Coronary artery (tissue), 2 donors: ENCODE measurements around the gene GALNT7.

ENCODE experiments used
- DNase-seq: peaks from one replicate; pipeline ENCODE4 v3.0.0-alpha.2; 2017; ENCODE audit warnings: low spot score
- H3K27ac ChIP-seq, 2 donors: fragments of 200-600 bp; sonication (generic); one replicate each; pipeline ENCODE4 v1.5.1; 2016 to 2019
- H3K4me3 ChIP-seq: fragments of 200-600 bp; sonication (generic); 2 replicates; pipeline ENCODE4 v1.5.1; 2016; ENCODE audit warnings: mild to moderate bottlenecking, moderate library complexity
- TF ChIP-seq, protein P1 (sequence below): fragments of 200-600 bp; sonication (generic); IDR thresholded peaks from one replicate; pipeline ENCODE4 v1.5.1; 2019; ENCODE audit warnings: antibody characterized with exemption

GALNT7 gene

DNA sequence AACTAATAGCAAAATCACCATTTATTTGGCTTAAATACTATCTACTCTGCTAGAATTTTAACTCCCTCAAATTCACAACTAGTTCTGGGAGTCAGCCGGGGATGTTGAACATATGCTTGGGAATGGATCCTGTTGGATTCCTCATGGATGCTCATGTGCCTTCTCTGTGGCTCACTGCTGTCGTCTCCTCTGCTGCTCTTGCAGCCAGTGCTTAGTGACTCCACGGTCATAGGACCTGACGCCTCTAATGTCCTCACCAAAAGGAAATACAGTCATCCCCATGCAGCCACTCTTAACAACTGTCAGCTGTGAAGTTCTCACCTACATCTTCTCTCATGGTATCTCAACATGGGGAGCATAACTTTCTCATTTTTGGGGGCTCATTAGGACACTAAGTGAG is 106.1 kb downstream of the GALNT7 start:
- Histone ChIP-seq H3K27ac (no peak overlapping the region), H3K4me3 (no peak overlapping the region)
- TF ChIP-seq, protein P1, sequence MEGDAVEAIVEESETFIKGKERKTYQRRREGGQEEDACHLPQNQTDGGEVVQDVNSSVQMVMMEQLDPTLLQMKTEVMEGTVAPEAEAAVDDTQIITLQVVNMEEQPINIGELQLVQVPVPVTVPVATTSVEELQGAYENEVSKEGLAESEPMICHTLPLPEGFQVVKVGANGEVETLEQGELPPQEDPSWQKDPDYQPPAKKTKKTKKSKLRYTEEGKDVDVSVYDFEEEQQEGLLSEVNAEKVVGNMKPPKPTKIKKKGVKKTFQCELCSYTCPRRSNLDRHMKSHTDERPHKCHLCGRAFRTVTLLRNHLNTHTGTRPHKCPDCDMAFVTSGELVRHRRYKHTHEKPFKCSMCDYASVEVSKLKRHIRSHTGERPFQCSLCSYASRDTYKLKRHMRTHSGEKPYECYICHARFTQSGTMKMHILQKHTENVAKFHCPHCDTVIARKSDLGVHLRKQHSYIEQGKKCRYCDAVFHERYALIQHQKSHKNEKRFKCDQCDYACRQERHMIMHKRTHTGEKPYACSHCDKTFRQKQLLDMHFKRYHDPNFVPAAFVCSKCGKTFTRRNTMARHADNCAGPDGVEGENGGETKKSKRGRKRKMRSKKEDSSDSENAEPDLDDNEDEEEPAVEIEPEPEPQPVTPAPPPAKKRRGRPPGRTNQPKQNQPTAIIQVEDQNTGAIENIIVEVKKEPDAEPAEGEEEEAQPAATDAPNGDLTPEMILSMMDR, result no peak
- DNase-seq, result no peak

DNA sequence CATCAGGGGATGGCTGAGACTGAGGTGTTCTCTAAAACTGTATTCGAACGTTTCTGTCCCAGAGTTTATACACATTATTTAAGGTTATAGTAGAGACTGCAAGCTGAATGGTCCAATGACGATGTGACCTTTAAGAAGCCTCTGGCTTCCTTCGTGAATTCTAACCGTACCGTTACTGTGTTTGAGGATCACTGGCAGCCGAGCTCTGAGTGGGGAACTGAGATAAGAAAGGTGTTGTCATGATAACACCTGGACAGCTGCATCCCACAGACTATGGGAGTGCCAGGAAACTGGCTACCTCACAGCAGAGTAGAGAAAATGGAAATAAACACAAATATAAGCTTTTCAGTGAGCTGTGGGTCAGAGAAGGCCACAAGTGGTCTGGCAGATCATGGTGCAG is 106.5 kb downstream of the GALNT7 start:
- TF ChIP-seq, protein P1, result no peak
- DNase-seq, result no peak
- no peak overlapping the region for H3K4me3 ChIP-seq
- H3K27ac ChIP-seq, result no peak overlapping the region

DNA sequence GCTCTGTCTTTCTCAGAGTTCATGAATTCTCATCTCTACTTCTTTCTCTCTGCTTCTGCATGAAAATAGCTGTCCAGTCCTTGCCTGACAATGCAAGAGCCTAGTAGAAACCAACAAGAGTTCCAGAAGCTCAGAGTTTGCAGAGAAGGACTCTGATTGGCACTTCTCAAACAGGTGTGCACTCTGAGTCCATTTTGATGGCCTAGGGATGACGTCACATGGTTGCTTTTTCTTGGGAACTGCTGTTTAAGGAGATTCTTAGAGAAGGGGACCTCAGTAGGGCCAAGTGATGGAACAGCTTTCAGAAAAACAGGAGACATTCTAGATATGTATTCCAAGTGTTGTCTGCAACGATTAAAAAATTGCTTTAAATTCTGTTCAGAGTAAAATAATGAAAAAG is 108.7 kb downstream of the GALNT7 start:
- DNase-seq, result no peak
- TF ChIP-seq, protein P1, result no peak
- H3K4me3 ChIP-seq, result no peak overlapping the region
- H3K27ac ChIP-seq, result no peak overlapping the region

DNA sequence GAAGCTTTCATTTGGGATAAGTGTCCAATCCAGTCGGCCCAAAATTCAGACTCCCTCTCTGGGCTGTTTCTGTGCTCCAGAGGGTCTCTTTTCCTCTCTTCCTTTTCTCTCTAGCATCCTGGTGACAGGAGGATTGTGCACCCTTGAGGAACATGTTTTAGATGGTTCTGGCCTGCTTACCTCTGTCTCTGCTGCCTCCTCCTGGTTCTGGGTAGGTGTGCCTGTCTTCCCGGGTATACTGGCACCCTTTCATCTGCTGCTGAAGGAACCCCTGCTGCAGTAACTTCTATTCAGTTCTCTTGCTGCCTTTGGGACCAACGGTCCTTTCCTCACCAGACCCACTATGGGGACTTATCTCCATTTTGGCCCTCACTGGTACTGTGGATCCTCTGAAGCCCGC is 112.4 kb downstream of the GALNT7 start:
- TF ChIP-seq, protein P1, result no peak
- H3K4me3 ChIP-seq, result no peak overlapping the region

DNA sequence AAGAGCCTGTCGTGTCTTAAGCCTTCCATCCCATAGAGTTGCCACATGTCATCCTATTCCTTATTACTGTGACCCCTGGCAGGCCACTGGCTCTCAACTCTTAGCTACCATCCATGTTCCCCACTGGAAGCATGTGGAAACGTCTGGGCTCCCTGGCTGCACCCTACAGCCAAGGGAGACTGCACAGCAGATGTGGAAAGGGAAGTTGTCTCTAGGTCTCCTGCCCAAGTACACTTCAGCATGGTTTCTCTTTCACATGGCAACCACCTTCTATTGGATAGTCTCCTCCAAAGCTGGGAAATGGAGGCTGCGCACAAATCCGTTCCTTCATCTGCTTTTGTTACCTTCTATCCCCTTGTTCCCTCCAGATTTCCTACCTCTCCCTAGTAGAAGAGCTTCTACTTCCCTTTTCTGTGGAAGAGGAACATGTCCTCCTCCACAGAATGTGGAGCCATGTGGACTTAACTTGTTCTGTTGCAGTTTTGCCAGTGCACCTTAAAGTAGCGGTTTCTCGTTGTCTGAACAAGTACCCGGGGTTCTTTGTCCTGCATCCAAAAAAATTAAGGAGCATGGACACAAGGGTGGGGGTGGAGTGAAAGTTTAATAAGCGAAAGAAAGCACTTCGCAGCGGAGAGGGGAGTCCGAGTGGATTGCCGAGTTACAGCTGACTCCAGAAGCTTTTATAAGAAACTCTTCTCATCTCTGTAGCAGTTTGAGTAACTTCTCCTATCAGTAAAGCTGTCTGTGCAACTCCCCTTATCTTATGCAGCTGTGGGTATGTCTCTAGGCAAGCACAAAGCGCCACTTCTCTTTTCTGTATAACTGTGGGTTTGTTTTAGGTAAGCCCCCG is 113.0 kb downstream of the GALNT7 start:
- Histone ChIP-seq H3K27ac (no peak overlapping the region), H3K4me3 (no peak overlapping the region)
- no peak for DNase-seq
- TF ChIP-seq, protein P1, result no peak

More for the DNA sequence above, 112.4 kb downstream of the GALNT7 start:
- no peak overlapping the region for H3K27ac ChIP-seq
- no peak for DNase-seq

DNA sequence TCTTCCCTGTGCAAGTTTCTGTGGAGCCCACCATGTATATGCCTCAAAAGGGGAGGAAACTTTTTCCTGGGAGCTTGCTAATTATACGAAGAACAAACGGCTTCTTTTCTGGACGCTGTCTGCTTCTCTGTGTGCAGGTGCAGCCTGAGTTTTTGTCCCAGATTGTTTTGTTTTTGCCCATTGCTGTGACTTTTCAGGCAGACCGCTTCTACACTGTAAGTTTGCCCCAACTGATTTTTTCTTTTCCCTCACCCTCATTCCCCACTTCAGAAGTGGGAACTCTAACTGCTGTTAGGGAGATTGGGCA is 113.6 kb downstream of the GALNT7 start:
- no peak for DNase-seq
- TF ChIP-seq, protein P1, result no peak
- no peak overlapping the region for H3K27ac ChIP-seq
- no peak overlapping the region for H3K4me3 ChIP-seq

DNA sequence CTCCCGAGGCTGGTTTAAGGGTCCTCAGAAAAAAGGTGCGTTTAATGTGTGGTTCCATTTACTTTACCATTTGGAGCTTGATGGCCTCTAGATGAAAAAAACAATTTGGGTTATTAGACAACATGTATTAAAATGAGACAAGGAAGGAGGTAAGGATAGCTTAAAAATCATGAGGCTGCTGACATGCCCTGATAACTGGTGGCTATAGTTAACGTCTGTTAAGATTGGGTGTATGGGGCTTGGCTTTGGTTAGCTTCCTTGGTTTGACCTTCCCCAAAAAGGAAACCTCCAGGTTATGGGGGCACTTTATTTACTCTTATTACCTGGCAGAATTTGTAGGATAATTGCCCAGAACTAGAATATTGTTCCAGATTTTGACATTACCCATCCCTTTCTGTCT is 114.0 kb downstream of the GALNT7 start:
- H3K27ac ChIP-seq, result no peak overlapping the region
- TF ChIP-seq, protein P1, result no peak
- no peak for DNase-seq
- H3K4me3 ChIP-seq, result no peak overlapping the region
